SU-DHL-6 (cell line): ENCODE results near the gene ZFHX3.

Source experiments
- H2AFZ ChIP-seq: fragments of 200-600 bp; sonication (generic); 2 replicates; pipeline ENCODE4 v1.6.1; 2014; ENCODE audit warnings: low read depth, mild to moderate bottlenecking, moderate library complexity, mixed read lengths, antibody characterized with exemption, low read length; ENCODE audit not compliant: severe bottlenecking
- H3F3A ChIP-seq: fragments of 200-600 bp; shearing (Covaris generic); 2 replicates; pipeline ENCODE4 v1.6.0; 2016; ENCODE audit warnings: antibody characterized with exemption, mild to moderate bottlenecking; ENCODE audit not compliant: insufficient read depth
- H3K27ac ChIP-seq: fragments of 200-600 bp; sonication (generic); 2 replicates; pipeline ENCODE4 v1.5.1; 2016; ENCODE audit warnings: low read depth, mild to moderate bottlenecking, low read length, moderate library complexity, mixed read lengths
- H3K27me3 ChIP-seq: fragments of 200-600 bp; sonication (generic), shearing (Covaris generic); 2 replicates; pipeline ENCODE4 v1.6.0; 2014; ENCODE audit warnings: mild to moderate bottlenecking, low read length
- H3K36me3 ChIP-seq: fragments of 200-600 bp; sonication (generic); 2 replicates; pipeline ENCODE4 v1.6.1; 2014; ENCODE audit warnings: mild to moderate bottlenecking, low read length, mixed read lengths
- H3K4me2 ChIP-seq: fragments of 300-600, 200-600 bp; shearing (Covaris generic), sonication (generic); 2 replicates; pipeline ENCODE4 v1.6.0; 2014; ENCODE audit warnings: low read length, low read depth, mild to moderate bottlenecking; ENCODE audit not compliant: poor library complexity, severe bottlenecking
- H3K4me3 ChIP-seq: fragments of 200-600 bp; sonication (generic); 2 replicates; pipeline ENCODE4 v1.5.1; 2014; ENCODE audit warnings: antibody characterized with exemption, low read length, mild to moderate bottlenecking, mixed read lengths; ENCODE audit not compliant: insufficient read depth, poor library complexity, severe bottlenecking
- H3K79me2 ChIP-seq: fragments of 200-600 bp; sonication (generic); 2 replicates; pipeline ENCODE4 v1.6.1; 2014; ENCODE audit warnings: mild to moderate bottlenecking, low read length, moderate library complexity; ENCODE audit not compliant: insufficient read depth
- H3K9ac ChIP-seq: fragments of 200-600 bp; sonication (generic); 2 replicates; pipeline ENCODE4 v1.7.0; 2014; ENCODE audit warnings: mild to moderate bottlenecking, low read length
- H3K9me2 ChIP-seq: fragments of 200-600 bp; sonication (generic); replicated peaks from 2 replicates; pipeline ENCODE4 v1.6.1; 2014; ENCODE audit warnings: low read length; ENCODE audit not compliant: insufficient read depth
- H3K9me3 ChIP-seq: fragments of 200-600 bp; sonication (generic); 2 replicates; pipeline ENCODE4 v1.6.1; 2014; ENCODE audit warnings: low read length, mixed read lengths; ENCODE audit not compliant: insufficient read depth
- H4K20me1 ChIP-seq: fragments of 200-600 bp; sonication (generic); 2 replicates; pipeline ENCODE4 v1.6.1; 2014; ENCODE audit warnings: low read depth, mild to moderate bottlenecking, antibody characterized with exemption, low read length, moderate library complexity, mixed read lengths
- CTCF ChIP-seq: fragments of 200-600 bp; sonication (generic); IDR thresholded peaks from one replicate; pipeline ENCODE4 v1.5.1; 2017; ENCODE audit warnings: antibody characterized with exemption, mild to moderate bottlenecking, low read length, moderate library complexity; ENCODE audit not compliant: insufficient read depth, poor library complexity, severe bottlenecking
- EZH2phosphoT487 ChIP-seq: fragments of 200-600 bp; sonication (generic), shearing (Covaris generic); conservative IDR thresholded peaks from 2 replicates; pipeline ENCODE4 v1.6.1; 2018; ENCODE audit warnings: mild to moderate bottlenecking, antibody characterized with exemption, low read length, moderate library complexity, mixed read lengths

The ZFHX3 gene

GRCh38 chr16:73047536-73048291 is at the start of gene ZFHX3:
Gene ZFHX3, minus strand, starts transcription at chr16:73048128. Its CDS starts 87,983 bp downstream, at chr16:72960145.
- Histone ChIP-seq H3K27me3 (no peaks in the 10 kb centered on the region), H3K36me3 (no peaks in the 10 kb centered on the region)

GRCh38 chr16:73096510-73096909 is 48.6 kb upstream of the ZFHX3 start:
- Histone ChIP-seq H3K9me2 (no peaks in the 10 kb centered on the region), H3K36me3 (no peaks in the 10 kb centered on the region), H3K27me3 (no peaks in the 10 kb centered on the region), H2AFZ (no peak overlapping the region), H3F3A (no peaks in the 10 kb centered on the region), H3K79me2 (no peaks in the 10 kb centered on the region), H3K4me3 (no peak overlapping the region), H3K9ac (no peak overlapping the region), H3K27ac (no peak overlapping the region), H3K9me3 (no peaks in the 10 kb centered on the region), H4K20me1 (no peaks in the 10 kb centered on the region), H3K4me2 (no peak overlapping the region)
- TF ChIP-seq CTCF (no peak), EZH2phosphoT487 (no peak)

More at GRCh38 chr16:73047536-73048291, at the start of gene ZFHX3:
- Histone ChIP-seq H3K79me2 (no peaks in the 10 kb centered on the region), H3K4me2 (peak within 1 kb of the TSS; percentile 56), H2AFZ (no peak within 1 kb of the TSS), H3K4me3 (peak within 1 kb of the TSS; percentile 46), H3K27ac (no peak within 1 kb of the TSS), H3K9me3 (no peaks in the 10 kb centered on the region), H3K9ac (peak within 1 kb of the TSS; percentile 40; the same call in 1 of the 2 replicates), H4K20me1 (peaks cover 15% of the 10 kb centered on the region; the same call in 1 of the 2 replicates), H3F3A (no peaks in the 10 kb centered on the region), H3K9me2 (no peaks in the 10 kb centered on the region)
- TF ChIP-seq CTCF = no peak
- TF ChIP-seq EZH2phosphoT487 = no peak

GRCh38 chr16:73095885-73096421 is 48.0 kb upstream of the ZFHX3 start:
- Histone ChIP-seq H3K79me2 (no peaks in the 10 kb centered on the region), H3K9me3 (no peaks in the 10 kb centered on the region), H3K9ac (no peak overlapping the region), H3K4me3 (no peak overlapping the region), H3F3A (no peaks in the 10 kb centered on the region), H2AFZ (no peak overlapping the region), H3K27me3 (no peaks in the 10 kb centered on the region), H3K27ac (no peak overlapping the region), H3K9me2 (no peaks in the 10 kb centered on the region), H3K4me2 (no peak overlapping the region), H3K36me3 (no peaks in the 10 kb centered on the region), H4K20me1 (no peaks in the 10 kb centered on the region)
- TF ChIP-seq CTCF (no peak), EZH2phosphoT487 (no peak)
